SKM-1 (cell line): ENCODE data around the gene KRT34.
"Not testable (repeated sequence)": the region's sequence is repeated elsewhere in the genome, so short reads cannot be mapped to it uniquely, and the experiment has no call there.

Experiments
- DNase-seq: peaks from one replicate; lab custom pipeline; 2025; ENCODE audit not compliant: unreplicated experiment; lab: John Stamatoyannopoulos, UW

Gene KRT34

GRCh38 chr17:41404024-41404671 lies 22.0 kb upstream of the KRT34 start:
- peak; percentile 41 for DNase-seq

- no peak for DNase-seq
Measured at GRCh38 chr17:41403404-41404023, 21.4 kb upstream of the KRT34 start.

GRCh38 chr17:41402161-41402560 lies 20.1 kb upstream of the KRT34 start:
- no peak for DNase-seq

- no peak for DNase-seq
Measured at GRCh38 chr17:41396996-41397660, 15.0 kb upstream of the KRT34 start, which contains the start of gene KRT31. KRT31 (minus strand) TSS chr17:41397608; CDS start chr17:41397539, 69 bp downstream.

GRCh38 chr17:41396340-41396739 lies 14.2 kb upstream of the KRT34 start:
- no peak for DNase-seq

GRCh38 chr17:41395611-41396010 lies 13.5 kb upstream of the KRT34 start:
- no peak for DNase-seq

- DNase-seq = not testable (repeated sequence)
Measured at GRCh38 chr17:41395044-41395443, 12.9 kb upstream of the KRT34 start.

- no peak for DNase-seq
Measured at GRCh38 chr17:41394254-41394996, 12.3 kb upstream of the KRT34 start.

GRCh38 chr17:41393826-41394225 lies 11.7 kb upstream of the KRT34 start:
- no peak for DNase-seq

- no peak for DNase-seq
Measured at GRCh38 chr17:41393294-41393693, 11.2 kb upstream of the KRT34 start.

GRCh38 chr17:41392278-41392677 lies 10.2 kb upstream of the KRT34 start:
- DNase-seq = no peak

- no peak for DNase-seq
Measured at GRCh38 chr17:41391535-41391934, 9.4 kb upstream of the KRT34 start.

- no peak for DNase-seq
Measured at GRCh38 chr17:41390411-41390938, 8.4 kb upstream of the KRT34 start.

- no peak for DNase-seq
Measured at GRCh38 chr17:41387670-41388069, 5.6 kb upstream of the KRT34 start.

GRCh38 chr17:41386227-41386626 lies 4.1 kb upstream of the KRT34 start:
- no peak for DNase-seq

GRCh38 chr17:41383690-41384089 lies 1.6 kb upstream of the KRT34 start:
- DNase-seq = no peak

GRCh38 chr17:41382394-41382793 lies 288 bp upstream of the KRT34 start:
- no peak for DNase-seq

GRCh38 chr17:41380091-41380490 lies 2.0 kb downstream of the KRT34 start:
- not testable (repeated sequence) for DNase-seq

- no peak for DNase-seq
Measured at GRCh38 chr17:41377546-41377945, 4.6 kb downstream of the KRT34 start.

GRCh38 chr17:41369713-41370112 lies 12.4 kb downstream of the KRT34 start, which contains the start of gene KRT33B:
KRT33B (minus strand) TSS chr17:41369813; CDS start chr17:41369750, 63 bp downstream.
- DNase-seq = no peak

GRCh38 chr17:41369023-41369422 lies 13.1 kb downstream of the KRT34 start:
- DNase-seq = no peak
